HCT116 (cell line): Measurements from ENCODE around the gene CNPY1. TPM values are rescaled to one million over a fixed set of nuclear protein-coding genes. Genes with fewer than 3 reads are reported as not detected.

ENCODE experiments used
- ATAC-seq: fragments of 200-7000 bp; cut with Tn5 transposase; 2 replicates; pipeline ENCODE4 v1.9.1; 2020; ENCODE audit warnings: mild to moderate bottlenecking, moderate library complexity
- BruUV-seq: library from RNA; stranded (reverse); fragments of 400-500 nt; replicated peaks from 2 replicates; lab custom pipeline; 2021; lab: Mats Ljungman, UMichigan
- CTCF ChIA-PET: fragments of 300-600 bp; sonication (Branson Sonifier 250); formaldehyde crosslinking; loops from one replicate; lab custom pipeline; 2021; ENCODE audit warnings: antibody characterized with exemption; lab: Charles Lee
- POLR2A ChIA-PET: fragments of 300-600, 350-600 bp; sonication (Branson Sonifier 250); formaldehyde crosslinking; loops from one replicate; lab custom pipeline; 2021; ENCODE audit warnings: antibody characterized with exemption; lab: Charles Lee
- RAD21 ChIA-PET, 2 experiments: fragments of 300-600 bp; sonication (Branson Sonifier 250); formaldehyde crosslinking; loops; one replicate each; lab custom pipeline; 2023; ENCODE audit warnings: low total read pairs in 2 of 2; ENCODE audit not compliant: uncharacterized antibody in 2 of 2, unreplicated experiment in 2 of 2, low non-redundant PET in 1 of 2; lab: Charles Lee
- DNase-seq: peaks from one replicate; pipeline ENCODE4 v3.0.0-alpha.2; 2010; ENCODE audit warnings: low read depth, low spot score
- H2AFZ ChIP-seq: fragments of 200-600 bp; shearing (Covaris generic), sonication (generic); 2 replicates; pipeline ENCODE4 v1.6.1; 2017; ENCODE audit warnings: low read depth, mixed run types, mixed read lengths, antibody characterized with exemption, low read length; ENCODE audit not compliant: poor library complexity, severe bottlenecking
- H3K27ac ChIP-seq: 2 replicates; pipeline ENCODE4 v1.5.1; 2012; ENCODE audit warnings: low read depth, low read length
- H3K27me3 ChIP-seq: fragments of 200-600 bp; sonication (generic); 2 replicates; pipeline ENCODE4 v1.6.1; 2016; ENCODE audit warnings: mixed run types, low read length, mixed read lengths; ENCODE audit not compliant: insufficient read depth
- H3K36me3 ChIP-seq, 2 experiments: fragments of 200-500 bp in 1 of 2; fragments of 200-600 bp in 1 of 2; sonication (Bioruptor generic) in 1 of 2; sonication (generic) in 1 of 2; 2 replicates each; pipeline versions ENCODE4 v1.5.1 to v1.6.1; 2014 to 2016; ENCODE audit warnings: low read length in 2 of 2, inconsistent platforms in 1 of 2, mixed read lengths in 1 of 2, mixed run types in 1 of 2; ENCODE audit not compliant: insufficient read depth in 2 of 2, control insufficient read depth in 1 of 2
- H3K4me1 ChIP-seq, 2 experiments: fragments of 200-600 bp in 1 of 2; sonication (generic) in 1 of 2; 2 replicates each; pipeline versions ENCODE4 v1.5.1 to v1.6.1; 2012 to 2017; ENCODE audit warnings: low read length in 2 of 2, inconsistent platforms in 1 of 2, mild to moderate bottlenecking in 1 of 2, mixed read lengths in 1 of 2, mixed run types in 1 of 2, moderate library complexity in 1 of 2; ENCODE audit not compliant: insufficient read depth in 2 of 2, control insufficient read depth in 1 of 2
- H3K4me2 ChIP-seq: fragments of 200-600 bp; sonication (generic); 2 replicates; pipeline ENCODE4 v1.6.1; 2017; ENCODE audit warnings: mixed run types, low read length, mixed read lengths
- H3K4me3 ChIP-seq, 2 experiments: fragments of 200-600 bp in 1 of 2; sonication (generic) in 1 of 2; replicated peaks in 1 of 2; 2 replicates each; pipeline ENCODE4 v1.5.1; 2011 to 2016; ENCODE audit warnings: low read length in 2 of 2, control low read depth in 1 of 2, low read depth in 1 of 2, mild to moderate bottlenecking in 1 of 2, mixed read lengths in 1 of 2, mixed run types in 1 of 2
- H3K79me2 ChIP-seq: fragments of 200-600 bp; sonication (generic); 2 replicates; pipeline ENCODE4 v1.6.1; 2017; ENCODE audit warnings: mild to moderate bottlenecking, mixed run types, low read length, moderate library complexity, mixed read lengths; ENCODE audit not compliant: insufficient read depth
- H3K9ac ChIP-seq: fragments of 200-600 bp; sonication (generic); 2 replicates; pipeline ENCODE4 v1.6.1; 2016; ENCODE audit warnings: low read length, mixed read lengths
- H3K9me2 ChIP-seq: fragments of 200-600 bp; sonication (generic), shearing (Covaris generic); 2 replicates; pipeline ENCODE4 v1.6.1; 2017; ENCODE audit warnings: mixed run types, mild to moderate bottlenecking, moderate library complexity; ENCODE audit not compliant: insufficient read depth
- H3K9me3 ChIP-seq, 2 experiments: fragments of 200-500 bp in 1 of 2; fragments of 200-600 bp in 1 of 2; sonication (Bioruptor generic) in 1 of 2; sonication (generic) in 1 of 2; 2 replicates each; pipeline ENCODE4 v1.6.1; 2014 to 2017; ENCODE audit warnings: low read length in 2 of 2, mixed read lengths in 2 of 2, inconsistent platforms in 1 of 2, low read depth in 1 of 2, mild to moderate bottlenecking in 1 of 2, mixed run types in 1 of 2, moderate library complexity in 1 of 2; ENCODE audit not compliant: control insufficient read depth in 1 of 2, insufficient read depth in 1 of 2
- H4K20me1 ChIP-seq: fragments of 200-600 bp; sonication (generic), shearing (Covaris generic); 2 replicates; pipeline ENCODE4 v1.6.1; 2017; ENCODE audit warnings: mixed run types, mild to moderate bottlenecking, moderate library complexity; ENCODE audit not compliant: insufficient read depth
- EZH2 ChIP-seq: fragments of 200-600 bp; sonication (generic); IDR thresholded peaks from 2 replicates; pipeline ENCODE4 v1.6.1; 2017; ENCODE audit warnings: antibody characterized with exemption, mixed run types
- EZH2phosphoT487 ChIP-seq: fragments of 200-600 bp; IDR thresholded peaks from 2 replicates; pipeline ENCODE4 v1.6.1; 2018; ENCODE audit warnings: antibody characterized with exemption, borderline replicate concordance
- JUND ChIP-seq: IDR thresholded peaks from 2 replicates; pipeline ENCODE4 v1.6.1; 2012
- POLR2A ChIP-seq: IDR thresholded peaks from 2 replicates; pipeline ENCODE4 v1.7.0; 2011; ENCODE audit warnings: borderline replicate concordance; ENCODE audit not compliant: insufficient read depth, insufficient read length; ENCODE audit errors: extremely low read depth
- RAD21 ChIP-seq: IDR thresholded peaks from 2 replicates; pipeline ENCODE4 v1.6.1; 2012; ENCODE audit warnings: low read depth, mild to moderate bottlenecking
- SRF ChIP-seq: IDR thresholded peaks from 2 replicates; pipeline ENCODE4 v1.6.1; 2012; ENCODE audit warnings: low read depth
- TCF7L2 ChIP-seq: IDR thresholded peaks from 2 replicates; pipeline ENCODE4 v1.7.0; 2011; ENCODE audit warnings: borderline replicate concordance, inconsistent platforms; ENCODE audit not compliant: insufficient read depth, insufficient read length; ENCODE audit errors: extremely low read depth
- ZFX ChIP-seq: fragments of 450-650 bp; IDR thresholded peaks from 2 replicates; pipeline ENCODE4 v1.6.1; 2017
- ZNF274 ChIP-seq: fragments of 200-500 bp; sonication (Bioruptor generic); IDR thresholded peaks from 2 replicates; pipeline ENCODE4 v1.6.1; 2014; ENCODE audit warnings: mild to moderate bottlenecking, low read depth, low read length, inconsistent platforms
- intact Hi-C: fragments of 100-400 bp; cut with micrococcal nuclease; formaldehyde crosslinking; loops from 2 replicates; pipeline ENCODE4 v1.10.0; 2022
- total RNA-seq: library from RNA; stranded (reverse); gene quantifications from one replicate; pipeline ENCODE4 v1.2.1, GENCODE V29; 2021; ENCODE audit not compliant: unreplicated experiment
- TF ChIP-seq, protein P1 (sequence below): IDR thresholded peaks from 2 replicates; pipeline ENCODE4 v1.6.1; 2012; ENCODE audit warnings: low read depth
- TF ChIP-seq, protein P2 (sequence below), 3 experiments: fragments of 200-600 bp in 1 of 3; sonication (generic) in 1 of 3; IDR thresholded peaks in 2 of 3; conservative IDR thresholded peaks in 1 of 3; 2 replicates each; pipeline ENCODE4 v1.5.1; 2012 to 2017; ENCODE audit warnings: low read depth in 2 of 3, low read length in 2 of 3, antibody characterized with exemption in 1 of 3, borderline replicate concordance in 1 of 3, control low read depth in 1 of 3, mild to moderate bottlenecking in 1 of 3, mixed read lengths in 1 of 3, mixed run types in 1 of 3, moderate library complexity in 1 of 3; ENCODE audit not compliant: insufficient read depth in 1 of 3

The CNPY1 gene
- total RNA-seq, 1 experiment from 2014 or later = not detected

DNA sequence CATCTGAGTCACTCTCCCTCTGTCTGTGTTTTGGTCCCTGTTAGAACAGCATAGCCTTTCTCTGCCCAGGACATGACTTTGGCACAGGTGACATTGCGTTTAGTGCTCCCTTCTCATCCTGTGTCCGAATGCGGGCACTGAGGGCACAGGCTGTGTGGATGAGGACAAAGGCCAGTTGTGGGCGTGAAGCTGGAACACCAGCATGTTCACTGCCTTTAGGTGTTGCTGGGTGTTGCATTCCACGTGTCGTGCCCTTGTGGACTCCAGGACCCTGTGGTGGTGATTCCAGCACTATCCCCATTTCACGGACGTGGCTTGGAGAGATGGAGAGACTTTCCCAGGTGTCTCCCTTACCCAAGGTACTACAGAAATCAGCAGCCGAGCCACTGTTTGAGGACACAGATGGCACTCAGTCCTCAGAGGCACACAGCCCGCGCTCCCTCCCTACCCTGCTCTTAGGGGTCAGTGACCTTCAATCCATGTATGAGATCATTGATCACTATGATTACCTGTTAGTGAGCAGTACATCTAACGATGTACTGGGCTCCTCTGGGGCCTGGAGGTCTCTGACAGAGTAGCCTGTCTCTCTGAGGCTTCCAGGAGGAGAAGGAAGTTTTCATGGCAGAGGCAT lies 917 bp upstream of the CNPY1 start (continued):
- TF ChIP-seq, protein P1, sequence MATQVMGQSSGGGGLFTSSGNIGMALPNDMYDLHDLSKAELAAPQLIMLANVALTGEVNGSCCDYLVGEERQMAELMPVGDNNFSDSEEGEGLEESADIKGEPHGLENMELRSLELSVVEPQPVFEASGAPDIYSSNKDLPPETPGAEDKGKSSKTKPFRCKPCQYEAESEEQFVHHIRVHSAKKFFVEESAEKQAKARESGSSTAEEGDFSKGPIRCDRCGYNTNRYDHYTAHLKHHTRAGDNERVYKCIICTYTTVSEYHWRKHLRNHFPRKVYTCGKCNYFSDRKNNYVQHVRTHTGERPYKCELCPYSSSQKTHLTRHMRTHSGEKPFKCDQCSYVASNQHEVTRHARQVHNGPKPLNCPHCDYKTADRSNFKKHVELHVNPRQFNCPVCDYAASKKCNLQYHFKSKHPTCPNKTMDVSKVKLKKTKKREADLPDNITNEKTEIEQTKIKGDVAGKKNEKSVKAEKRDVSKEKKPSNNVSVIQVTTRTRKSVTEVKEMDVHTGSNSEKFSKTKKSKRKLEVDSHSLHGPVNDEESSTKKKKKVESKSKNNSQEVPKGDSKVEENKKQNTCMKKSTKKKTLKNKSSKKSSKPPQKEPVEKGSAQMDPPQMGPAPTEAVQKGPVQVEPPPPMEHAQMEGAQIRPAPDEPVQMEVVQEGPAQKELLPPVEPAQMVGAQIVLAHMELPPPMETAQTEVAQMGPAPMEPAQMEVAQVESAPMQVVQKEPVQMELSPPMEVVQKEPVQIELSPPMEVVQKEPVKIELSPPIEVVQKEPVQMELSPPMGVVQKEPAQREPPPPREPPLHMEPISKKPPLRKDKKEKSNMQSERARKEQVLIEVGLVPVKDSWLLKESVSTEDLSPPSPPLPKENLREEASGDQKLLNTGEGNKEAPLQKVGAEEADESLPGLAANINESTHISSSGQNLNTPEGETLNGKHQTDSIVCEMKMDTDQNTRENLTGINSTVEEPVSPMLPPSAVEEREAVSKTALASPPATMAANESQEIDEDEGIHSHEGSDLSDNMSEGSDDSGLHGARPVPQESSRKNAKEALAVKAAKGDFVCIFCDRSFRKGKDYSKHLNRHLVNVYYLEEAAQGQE = no peak
- TF ChIP-seq ZFX (no peak), TCF7L2 (no peak), RAD21 (no peak), ZNF274 (no peak), JUND (no peak), EZH2 (no peak)
- TF ChIP-seq, protein P2, sequence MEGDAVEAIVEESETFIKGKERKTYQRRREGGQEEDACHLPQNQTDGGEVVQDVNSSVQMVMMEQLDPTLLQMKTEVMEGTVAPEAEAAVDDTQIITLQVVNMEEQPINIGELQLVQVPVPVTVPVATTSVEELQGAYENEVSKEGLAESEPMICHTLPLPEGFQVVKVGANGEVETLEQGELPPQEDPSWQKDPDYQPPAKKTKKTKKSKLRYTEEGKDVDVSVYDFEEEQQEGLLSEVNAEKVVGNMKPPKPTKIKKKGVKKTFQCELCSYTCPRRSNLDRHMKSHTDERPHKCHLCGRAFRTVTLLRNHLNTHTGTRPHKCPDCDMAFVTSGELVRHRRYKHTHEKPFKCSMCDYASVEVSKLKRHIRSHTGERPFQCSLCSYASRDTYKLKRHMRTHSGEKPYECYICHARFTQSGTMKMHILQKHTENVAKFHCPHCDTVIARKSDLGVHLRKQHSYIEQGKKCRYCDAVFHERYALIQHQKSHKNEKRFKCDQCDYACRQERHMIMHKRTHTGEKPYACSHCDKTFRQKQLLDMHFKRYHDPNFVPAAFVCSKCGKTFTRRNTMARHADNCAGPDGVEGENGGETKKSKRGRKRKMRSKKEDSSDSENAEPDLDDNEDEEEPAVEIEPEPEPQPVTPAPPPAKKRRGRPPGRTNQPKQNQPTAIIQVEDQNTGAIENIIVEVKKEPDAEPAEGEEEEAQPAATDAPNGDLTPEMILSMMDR (IDR thresholded peaks at IDR 0.05 in 2 of 3, conservative IDR thresholded peaks at IDR 0.05 in 1 of 3; ENCODE audit: borderline replicate concordance in 1 of 3, insufficient read depth in 1 of 3, low read depth in 2 of 3, low read length in 2 of 3) = no peak

DNA sequence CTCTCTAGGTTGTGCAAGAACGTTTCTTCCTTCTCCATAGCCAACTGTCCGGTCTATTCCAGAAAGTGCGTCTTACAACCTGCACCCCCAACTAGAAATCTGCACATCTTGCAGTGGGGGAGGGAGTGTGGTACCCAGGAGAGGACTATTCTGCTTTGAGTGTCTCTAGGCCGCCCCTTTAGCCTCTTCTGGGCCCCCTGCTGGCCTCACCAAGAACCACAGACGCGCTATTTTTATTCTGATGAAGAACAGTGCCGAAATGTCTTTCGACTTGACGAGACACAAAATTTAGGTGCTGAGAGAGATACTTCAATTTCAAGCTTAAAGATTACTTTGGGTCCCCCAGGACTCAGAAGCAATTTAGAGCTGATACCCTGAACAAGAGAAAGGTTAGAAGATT lies 1.0 kb downstream of the CNPY1 start:
- CTCF ChIA-PET = no interaction called here

More for the DNA sequence above, 1.0 kb downstream of the CNPY1 start:
- no peaks in the 10 kb centered on the region for H3K27me3 ChIP-seq
- DNase-seq (no peak), ATAC-seq (peak; percentile 69)
- H4K20me1 ChIP-seq = no peaks in the 10 kb centered on the region
- BruUV-seq = no TSS peak
- H3K27ac ChIP-seq = no peak overlapping the region
- H3K9ac ChIP-seq = no peak overlapping the region
- H3K9me2 ChIP-seq = no peaks in the 10 kb centered on the region
- ChIA-PET RAD21 (no interaction called here), POLR2A (no interaction called here)
- no peaks in the 10 kb centered on the region for H3K36me3 ChIP-seq
- no peak overlapping the region for H3K4me2 ChIP-seq
- H3K79me2 ChIP-seq = no peaks in the 10 kb centered on the region
- no peaks in the 10 kb centered on the region for H3K9me3 ChIP-seq
- no peaks in the 10 kb centered on the region for H3K4me1 ChIP-seq
- no peak overlapping the region for H2AFZ ChIP-seq
- TF ChIP-seq SRF (no peak), POLR2A (no peak), RAD21 (0 out of 2 replicates have a peak, but pooled peaks have one; percentile 11), EZH2phosphoT487 (no peak), TCF7L2 (no peak)
- TF ChIP-seq, protein P1 = no peak
- TF ChIP-seq, protein P2 (IDR thresholded peaks at IDR 0.05 in 2 of 3, conservative IDR thresholded peaks at IDR 0.05 in 1 of 3; ENCODE audit: borderline replicate concordance in 1 of 3, insufficient read depth in 1 of 3, low read depth in 2 of 3, low read length in 2 of 3) = peak; percentile 17 to 55 (median 52); a peak in 5 of 6 replicates
- intact Hi-C loops = no loop called here
- H3K4me3 ChIP-seq = no peak overlapping the region
